Medulla oblongata (tissue), 1 donor: Measurements from ENCODE around the gene PIK3R6.

Source experiments
- DNase-seq: peaks from one replicate; pipeline ENCODE4 v3.0.0-alpha.2; 2015; ENCODE audit errors: extremely low spot score

The PIK3R6 gene

GRCh38 chr17:8797621-8798175 lies 69.8 kb downstream of the PIK3R6 start:
- no peak for DNase-seq

- no peak for DNase-seq
These were observed 72.8 kb downstream of the PIK3R6 start for GRCh38 chr17:8794636-8795035.

GRCh38 chr17:8793649-8794048 lies 73.8 kb downstream of the PIK3R6 start:
- peak; percentile 30 for DNase-seq

- DNase-seq, result no peak
These were observed 74.8 kb downstream of the PIK3R6 start for GRCh38 chr17:8792646-8793045.

GRCh38 chr17:8791910-8792270 lies 75.6 kb downstream of the PIK3R6 start:
- no peak for DNase-seq

GRCh38 chr17:8791248-8791909 lies 76.1 kb downstream of the PIK3R6 start:
- no peak for DNase-seq

- DNase-seq, result no peak
These were observed 77.7 kb downstream of the PIK3R6 start for GRCh38 chr17:8789743-8790142.

- no peak for DNase-seq
These were observed 78.5 kb downstream of the PIK3R6 start for GRCh38 chr17:8788998-8789397.

GRCh38 chr17:8785547-8786413 lies 81.7 kb downstream of the PIK3R6 start:
- DNase-seq, result peak; percentile 64

GRCh38 chr17:8782176-8782575 lies 85.3 kb downstream of the PIK3R6 start:
- no peak for DNase-seq

- no peak for DNase-seq
These were observed 85.7 kb downstream of the PIK3R6 start for GRCh38 chr17:8781776-8782175.

GRCh38 chr17:8776881-8777280 lies 90.6 kb downstream of the PIK3R6 start:
- peak; percentile 48 for DNase-seq

GRCh38 chr17:8776248-8776647 lies 91.2 kb downstream of the PIK3R6 start:
- no peak for DNase-seq

- DNase-seq, result no peak
These were observed 100.7 kb downstream of the PIK3R6 start for GRCh38 chr17:8766731-8767130.

- DNase-seq, result no peak
These were observed 105.5 kb downstream of the PIK3R6 start for GRCh38 chr17:8762012-8762411.

GRCh38 chr17:8758137-8758596 lies 109.3 kb downstream of the PIK3R6 start, which contains the start of gene SPDYE4:
Gene SPDYE4 (minus strand): TSS chr17:8758546. CDS start chr17:8758382, 164 bp downstream.
- DNase-seq, result no peak

GRCh38 chr17:8757189-8757588 lies 110.3 kb downstream of the PIK3R6 start:
- DNase-seq, result no peak

- DNase-seq, result no peak
These were observed 111.8 kb downstream of the PIK3R6 start for GRCh38 chr17:8755590-8756255.

- no peak for DNase-seq
These were observed 112.6 kb downstream of the PIK3R6 start for GRCh38 chr17:8754890-8755289.

- no peak for DNase-seq
These were observed 113.5 kb downstream of the PIK3R6 start for GRCh38 chr17:8753976-8754440.

GRCh38 chr17:8753136-8753975 lies 114.1 kb downstream of the PIK3R6 start:
- no peak for DNase-seq
